Measurements from ENCODE around the gene TMEM132E. TPM values are rescaled to one million over a fixed set of nuclear protein-coding genes. Genes with fewer than 3 reads are reported as not detected.

The TMEM132E gene
- total and polyA plus RNA-seq, 10 of the 15 experiments (the other 5 are each of a cell fraction or from before 2014, with no cell fraction given): not detected

- H3K9me3 ChIP-seq (replicated peaks; ENCODE audit: control insufficient read depth, insufficient read depth, low read length): no peaks in the 10 kb centered on the region
- intact Hi-C loops (cut with micrococcal nuclease; ENCODE audit: unreplicated experiment) (no loop called here), in situ Hi-C loops (cut with MboI) (no loop called here)
- no peak overlapping the region for H2AFZ ChIP-seq (ENCODE audit: control insufficient read depth, low read depth, low read length)
- ChIA-PET SMC1A (ENCODE audit: uncharacterized antibody, unreplicated experiment) (no interaction called here), POLR2A (no interaction called here), CTCF (no interaction called here), RAD21 (ENCODE audit: unreplicated experiment) (no interaction called here)
- H3K9ac ChIP-seq (ENCODE audit: control insufficient read depth, insufficient read depth, low read length): no peak overlapping the region
- no peak for DNase-seq (ENCODE audit: low read depth, low spot score)
- no peak overlapping the region for H3K4me3 ChIP-seq
- H3K4me1 ChIP-seq (ENCODE audit: control insufficient read depth, insufficient read depth, low read length): no peaks in the 10 kb centered on the region
- H3K4me2 ChIP-seq (ENCODE audit: control insufficient read depth, insufficient read depth): no peak overlapping the region
- H3K27ac ChIP-seq (ENCODE audit: control insufficient read depth, insufficient read depth): no peak overlapping the region
- TF ChIP-seq PAX5 (IDR thresholded peaks at IDR 0.05; ENCODE audit: borderline replicate concordance, low read depth, low read length) (no peak), SUZ12 (IDR thresholded peaks at IDR 0.05; ENCODE audit: unreplicated experiment) (peak; percentile 61), SMC3 (IDR thresholded peaks at IDR 0.05; ENCODE audit: borderline replicate concordance, low read length) (no peak), SREBF2 (IDR thresholded peaks at IDR 0.05; ENCODE audit: low read length) (no peak), JUND (IDR thresholded peaks at IDR 0.05; ENCODE audit: low read depth, low read length) (no peak), MEF2B (IDR thresholded peaks at IDR 0.05; ENCODE audit: partially characterized antibody, poor library complexity, severe bottlenecking) (no peak), NR2C1 (IDR thresholded peaks at IDR 0.05) (no peak)
- TF ChIP-seq, protein P1, sequence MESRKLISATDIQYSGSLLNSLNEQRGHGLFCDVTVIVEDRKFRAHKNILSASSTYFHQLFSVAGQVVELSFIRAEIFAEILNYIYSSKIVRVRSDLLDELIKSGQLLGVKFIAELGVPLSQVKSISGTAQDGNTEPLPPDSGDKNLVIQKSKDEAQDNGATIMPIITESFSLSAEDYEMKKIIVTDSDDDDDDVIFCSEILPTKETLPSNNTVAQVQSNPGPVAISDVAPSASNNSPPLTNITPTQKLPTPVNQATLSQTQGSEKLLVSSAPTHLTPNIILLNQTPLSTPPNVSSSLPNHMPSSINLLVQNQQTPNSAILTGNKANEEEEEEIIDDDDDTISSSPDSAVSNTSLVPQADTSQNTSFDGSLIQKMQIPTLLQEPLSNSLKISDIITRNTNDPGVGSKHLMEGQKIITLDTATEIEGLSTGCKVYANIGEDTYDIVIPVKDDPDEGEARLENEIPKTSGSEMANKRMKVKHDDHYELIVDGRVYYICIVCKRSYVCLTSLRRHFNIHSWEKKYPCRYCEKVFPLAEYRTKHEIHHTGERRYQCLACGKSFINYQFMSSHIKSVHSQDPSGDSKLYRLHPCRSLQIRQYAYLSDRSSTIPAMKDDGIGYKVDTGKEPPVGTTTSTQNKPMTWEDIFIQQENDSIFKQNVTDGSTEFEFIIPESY (IDR thresholded peaks at IDR 0.05): no peak
- no peaks in the 10 kb centered on the region for H3K36me3 ChIP-seq (ENCODE audit: control insufficient read depth in 2 of 2, insufficient read depth in 2 of 2, low read length in 1 of 2)
- peaks cover 2% of the 10 kb centered on the region; the same call in 1 of the 2 replicates for H4K20me1 ChIP-seq (ENCODE audit: control insufficient read depth, insufficient read depth)
- WGBS (ENCODE audit: insufficient coverage, insufficient replicate concordance, low lambda C conversion rate, missing lambda C conversion rate): 6% methylated on average over 37 of the region's 52 CpGs
- ATAC-seq: no peak
- no peaks in the 10 kb centered on the region for H3K79me2 ChIP-seq (ENCODE audit: control insufficient read depth, insufficient read depth, low read length)
- peaks cover 20 to 25% of the 10 kb centered on the region in 2 experiments for H3K27me3 ChIP-seq (replicated peaks in 1 of 2; ENCODE audit: control insufficient read depth in 2 of 2, insufficient read depth in 2 of 2, low read length in 1 of 2)
- no TSS peak for BruUV-seq (replicated peaks)
- FAIRE-seq: no peak
Measured at GRCh38 chr17:34579979-34580684, 750 bp downstream of the TMEM132E start.

Data from GM12878 (cell line).